Adrenal gland (tissue), 5 donors: ENCODE results near the gene OLA1.

ENCODE experiments used
- POLR2A ChIP-seq, 2 donors: fragments of 450-650 bp; IDR thresholded peaks; one replicate each; pipeline ENCODE4 v1.6.1; 2017; ENCODE audit warnings: antibody characterized with exemption in 2 of 2, mild to moderate bottlenecking in 2 of 2, moderate library complexity in 1 of 2
- TF ChIP-seq, protein P1 (sequence below), 6 experiments: fragments of 450-650 bp in 4 of 6; fragments of 200-600 bp in 2 of 6; sonication (generic) in 1 of 6; IDR thresholded peaks; 1 replicate in 5 of 6; 2 replicates in 1 of 6; pipeline versions ENCODE4 v1.5.1 to v1.8.0; 2016 to 2021; ENCODE audit warnings: antibody characterized with exemption in 6 of 6, mild to moderate bottlenecking in 2 of 6, moderate library complexity in 1 of 6
- donor health status: DM: no; HTN: no; CAD: no.

DNA sequence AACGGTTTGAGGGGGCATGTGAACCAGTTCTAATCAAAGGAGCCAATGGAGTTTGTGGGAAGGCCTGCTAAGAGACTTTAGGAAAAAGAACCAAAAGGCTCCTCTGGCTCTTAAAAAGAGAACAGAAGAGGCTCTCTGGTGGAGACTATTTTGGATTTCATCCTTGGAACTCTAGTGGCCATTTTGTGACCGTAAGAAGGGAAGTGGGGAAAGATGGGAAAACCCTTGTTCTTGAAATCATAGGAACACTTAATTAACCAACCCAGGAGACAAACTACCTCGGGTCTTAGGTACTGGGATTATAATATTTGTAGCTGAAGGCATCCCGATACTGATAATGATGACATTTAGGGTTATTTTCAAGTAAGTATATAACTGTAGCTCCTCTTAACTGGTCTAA lies 157.9 kb downstream of the OLA1 start:
- no peak for TF ChIP-seq POLR2A (IDR thresholded peaks at IDR 0.05)
- TF ChIP-seq, protein P1, sequence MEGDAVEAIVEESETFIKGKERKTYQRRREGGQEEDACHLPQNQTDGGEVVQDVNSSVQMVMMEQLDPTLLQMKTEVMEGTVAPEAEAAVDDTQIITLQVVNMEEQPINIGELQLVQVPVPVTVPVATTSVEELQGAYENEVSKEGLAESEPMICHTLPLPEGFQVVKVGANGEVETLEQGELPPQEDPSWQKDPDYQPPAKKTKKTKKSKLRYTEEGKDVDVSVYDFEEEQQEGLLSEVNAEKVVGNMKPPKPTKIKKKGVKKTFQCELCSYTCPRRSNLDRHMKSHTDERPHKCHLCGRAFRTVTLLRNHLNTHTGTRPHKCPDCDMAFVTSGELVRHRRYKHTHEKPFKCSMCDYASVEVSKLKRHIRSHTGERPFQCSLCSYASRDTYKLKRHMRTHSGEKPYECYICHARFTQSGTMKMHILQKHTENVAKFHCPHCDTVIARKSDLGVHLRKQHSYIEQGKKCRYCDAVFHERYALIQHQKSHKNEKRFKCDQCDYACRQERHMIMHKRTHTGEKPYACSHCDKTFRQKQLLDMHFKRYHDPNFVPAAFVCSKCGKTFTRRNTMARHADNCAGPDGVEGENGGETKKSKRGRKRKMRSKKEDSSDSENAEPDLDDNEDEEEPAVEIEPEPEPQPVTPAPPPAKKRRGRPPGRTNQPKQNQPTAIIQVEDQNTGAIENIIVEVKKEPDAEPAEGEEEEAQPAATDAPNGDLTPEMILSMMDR (IDR thresholded peaks at IDR 0.05), result no peak
